ENCODE measurements around the gene KLF15. TPM values are rescaled to one million over a fixed set of nuclear protein-coding genes. Genes with fewer than 3 reads are reported as not detected.

The KLF15 gene
- total and polyA plus RNA-seq, 2 experiments from 2014 or later: 1.8 to 16.7 TPM

DNA sequence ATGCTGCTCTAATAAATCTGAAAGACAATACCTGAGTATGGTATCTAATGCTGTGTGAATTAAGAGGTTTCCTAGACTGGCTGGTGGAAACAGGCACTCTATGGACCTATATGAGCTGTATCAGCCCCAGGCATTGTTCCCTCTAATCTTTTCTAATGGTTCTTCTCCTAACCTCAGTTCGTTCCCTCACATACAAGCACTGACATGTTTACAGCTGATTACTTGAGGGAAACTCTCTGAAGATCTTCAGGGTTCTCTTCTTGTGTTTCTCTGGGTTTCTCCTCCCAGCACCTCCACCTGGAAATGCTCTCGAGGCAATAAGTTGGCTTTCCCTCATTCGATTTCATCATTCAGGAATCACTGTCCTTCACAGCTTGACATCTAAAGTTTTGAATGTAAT is 52.9 kb downstream of the KLF15 start:
- no peak overlapping the region for H3K4me2 ChIP-seq

DNA sequence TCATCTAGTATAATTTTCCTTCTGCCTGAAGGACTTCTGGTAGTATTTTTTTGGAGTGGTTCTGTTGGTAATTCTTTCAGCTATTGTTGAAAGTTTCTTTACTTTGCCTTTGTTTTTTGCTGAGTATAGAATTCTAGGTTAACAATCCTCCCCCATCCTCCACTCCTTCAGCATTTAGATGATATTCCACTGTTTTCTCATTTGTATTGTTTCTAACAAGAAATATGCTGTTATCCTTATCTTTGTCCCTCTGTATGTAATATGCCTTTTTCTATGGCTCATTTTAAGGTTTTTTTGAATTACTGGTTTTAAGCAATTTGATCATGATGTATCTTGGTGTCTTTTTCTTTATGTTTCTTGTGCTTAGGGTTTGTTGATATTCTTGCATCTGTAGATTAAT is 53.9 kb downstream of the KLF15 start:
- Histone ChIP-seq H3K4me3 (no peak overlapping the region), H3K4me1 (ENCODE audit: insufficient read depth) (no peaks in the 10 kb centered on the region), H2AFZ (no peak overlapping the region), H3K9me2 (replicated peaks; ENCODE audit: insufficient read depth) (no peaks in the 10 kb centered on the region), H4K20me1 (ENCODE audit: insufficient read depth, poor library complexity, severe bottlenecking) (no peaks in the 10 kb centered on the region), H3K27ac (no peak overlapping the region), H3K27me3 (no peaks in the 10 kb centered on the region), H3K36me3 (replicated peaks; ENCODE audit: insufficient read depth, low read depth) (no peaks in the 10 kb centered on the region), H3K4me2 (no peak overlapping the region), H3K9me3 (ENCODE audit: low read depth) (no peaks in the 10 kb centered on the region), H3K79me2 (no peaks in the 10 kb centered on the region)
- no peak for DNase-seq (ENCODE audit: low spot score)
- TF ChIP-seq, protein P1, sequence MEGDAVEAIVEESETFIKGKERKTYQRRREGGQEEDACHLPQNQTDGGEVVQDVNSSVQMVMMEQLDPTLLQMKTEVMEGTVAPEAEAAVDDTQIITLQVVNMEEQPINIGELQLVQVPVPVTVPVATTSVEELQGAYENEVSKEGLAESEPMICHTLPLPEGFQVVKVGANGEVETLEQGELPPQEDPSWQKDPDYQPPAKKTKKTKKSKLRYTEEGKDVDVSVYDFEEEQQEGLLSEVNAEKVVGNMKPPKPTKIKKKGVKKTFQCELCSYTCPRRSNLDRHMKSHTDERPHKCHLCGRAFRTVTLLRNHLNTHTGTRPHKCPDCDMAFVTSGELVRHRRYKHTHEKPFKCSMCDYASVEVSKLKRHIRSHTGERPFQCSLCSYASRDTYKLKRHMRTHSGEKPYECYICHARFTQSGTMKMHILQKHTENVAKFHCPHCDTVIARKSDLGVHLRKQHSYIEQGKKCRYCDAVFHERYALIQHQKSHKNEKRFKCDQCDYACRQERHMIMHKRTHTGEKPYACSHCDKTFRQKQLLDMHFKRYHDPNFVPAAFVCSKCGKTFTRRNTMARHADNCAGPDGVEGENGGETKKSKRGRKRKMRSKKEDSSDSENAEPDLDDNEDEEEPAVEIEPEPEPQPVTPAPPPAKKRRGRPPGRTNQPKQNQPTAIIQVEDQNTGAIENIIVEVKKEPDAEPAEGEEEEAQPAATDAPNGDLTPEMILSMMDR (IDR thresholded peaks at IDR 0.05; ENCODE audit: poor library complexity): no peak
- TF ChIP-seq EZH2phosphoT487 (IDR thresholded peaks at IDR 0.05; ENCODE audit: low read depth, severe bottlenecking, unreplicated experiment) (no peak), EZH2 (IDR thresholded peaks at IDR 0.05; ENCODE audit: borderline replicate concordance) (no peak)

More for the DNA sequence above, 52.9 kb downstream of the KLF15 start:
- WGBS (ENCODE audit: low lambda C conversion rate, missing lambda C conversion rate): 89% methylated on average over 3 of the region's 3 CpGs
- Histone ChIP-seq H3K27me3 (no peaks in the 10 kb centered on the region), H3K4me3 (no peak overlapping the region), H3K36me3 (replicated peaks; ENCODE audit: insufficient read depth, low read depth) (no peaks in the 10 kb centered on the region), H3K79me2 (no peaks in the 10 kb centered on the region), H3K4me1 (ENCODE audit: insufficient read depth) (no peaks in the 10 kb centered on the region), H4K20me1 (ENCODE audit: insufficient read depth, poor library complexity, severe bottlenecking) (no peaks in the 10 kb centered on the region), H2AFZ (no peak overlapping the region), H3K9me3 (ENCODE audit: low read depth) (no peaks in the 10 kb centered on the region), H3K27ac (no peak overlapping the region), H3K9me2 (replicated peaks; ENCODE audit: insufficient read depth) (no peaks in the 10 kb centered on the region)
- no peak for TF ChIP-seq EZH2phosphoT487 (IDR thresholded peaks at IDR 0.05; ENCODE audit: low read depth, severe bottlenecking, unreplicated experiment)
- TF ChIP-seq, protein P1 (IDR thresholded peaks at IDR 0.05; ENCODE audit: poor library complexity): no peak
- no peak for TF ChIP-seq EZH2 (IDR thresholded peaks at IDR 0.05; ENCODE audit: borderline replicate concordance)
- no peak for DNase-seq (ENCODE audit: low spot score)

DNA sequence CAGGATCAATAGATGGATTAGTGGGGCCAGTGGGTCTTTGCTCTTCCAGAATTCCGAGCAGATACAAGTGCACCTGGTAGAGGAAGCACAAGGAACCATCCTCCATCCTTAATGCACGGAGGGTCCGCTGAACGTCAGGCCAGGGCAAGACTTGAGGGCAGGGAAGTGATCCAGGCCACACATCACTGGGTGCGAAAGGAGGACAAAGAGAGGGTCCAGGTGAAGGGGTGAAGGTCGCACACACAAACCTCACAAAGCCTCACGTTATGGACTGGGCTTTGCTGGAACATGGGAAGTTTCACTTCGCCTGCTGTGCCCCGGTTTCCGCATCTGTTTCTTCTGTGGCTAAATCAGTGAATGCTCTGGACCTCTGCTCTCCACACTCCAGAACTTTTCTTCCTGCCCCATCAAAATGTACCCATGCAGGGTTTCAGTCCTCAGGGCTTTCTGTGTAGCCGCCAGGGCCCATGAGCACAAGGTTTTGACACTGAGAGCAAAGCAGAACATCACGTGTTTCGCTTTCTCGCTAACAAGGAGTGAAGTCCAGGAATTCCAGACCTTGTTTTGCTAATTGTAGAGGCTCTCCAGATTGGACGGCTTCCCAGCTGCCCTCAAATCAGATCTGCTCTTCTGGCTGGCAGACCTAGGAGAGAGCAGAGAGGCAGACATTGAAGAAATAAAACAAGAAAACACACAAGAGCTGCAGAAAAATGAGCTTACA is 56.3 kb downstream of the KLF15 start:
- Histone ChIP-seq H3K79me2 (no peaks in the 10 kb centered on the region), H3K36me3 (replicated peaks; ENCODE audit: insufficient read depth, low read depth) (no peaks in the 10 kb centered on the region), H3K4me3 (no peak overlapping the region), H3K9me2 (replicated peaks; ENCODE audit: insufficient read depth) (no peaks in the 10 kb centered on the region), H4K20me1 (ENCODE audit: insufficient read depth, poor library complexity, severe bottlenecking) (no peaks in the 10 kb centered on the region), H2AFZ (no peak overlapping the region), H3K9me3 (ENCODE audit: low read depth) (no peaks in the 10 kb centered on the region), H3K27ac (no peak overlapping the region), H3K4me2 (no peak overlapping the region), H3K4me1 (ENCODE audit: insufficient read depth) (no peaks in the 10 kb centered on the region), H3K27me3 (no peaks in the 10 kb centered on the region)
- 83% methylated on average over 15 of the region's 15 CpGs for WGBS (ENCODE audit: low lambda C conversion rate, missing lambda C conversion rate)
- no peak for TF ChIP-seq EZH2 (IDR thresholded peaks at IDR 0.05; ENCODE audit: borderline replicate concordance)
- TF ChIP-seq, protein P1 (IDR thresholded peaks at IDR 0.05; ENCODE audit: poor library complexity): no peak
- DNase-seq (ENCODE audit: low spot score): no peak

Data from hepatocyte (in vitro differentiated cells).